ENCODE results near the gene GDPD5.

Gene GDPD5

DNA sequence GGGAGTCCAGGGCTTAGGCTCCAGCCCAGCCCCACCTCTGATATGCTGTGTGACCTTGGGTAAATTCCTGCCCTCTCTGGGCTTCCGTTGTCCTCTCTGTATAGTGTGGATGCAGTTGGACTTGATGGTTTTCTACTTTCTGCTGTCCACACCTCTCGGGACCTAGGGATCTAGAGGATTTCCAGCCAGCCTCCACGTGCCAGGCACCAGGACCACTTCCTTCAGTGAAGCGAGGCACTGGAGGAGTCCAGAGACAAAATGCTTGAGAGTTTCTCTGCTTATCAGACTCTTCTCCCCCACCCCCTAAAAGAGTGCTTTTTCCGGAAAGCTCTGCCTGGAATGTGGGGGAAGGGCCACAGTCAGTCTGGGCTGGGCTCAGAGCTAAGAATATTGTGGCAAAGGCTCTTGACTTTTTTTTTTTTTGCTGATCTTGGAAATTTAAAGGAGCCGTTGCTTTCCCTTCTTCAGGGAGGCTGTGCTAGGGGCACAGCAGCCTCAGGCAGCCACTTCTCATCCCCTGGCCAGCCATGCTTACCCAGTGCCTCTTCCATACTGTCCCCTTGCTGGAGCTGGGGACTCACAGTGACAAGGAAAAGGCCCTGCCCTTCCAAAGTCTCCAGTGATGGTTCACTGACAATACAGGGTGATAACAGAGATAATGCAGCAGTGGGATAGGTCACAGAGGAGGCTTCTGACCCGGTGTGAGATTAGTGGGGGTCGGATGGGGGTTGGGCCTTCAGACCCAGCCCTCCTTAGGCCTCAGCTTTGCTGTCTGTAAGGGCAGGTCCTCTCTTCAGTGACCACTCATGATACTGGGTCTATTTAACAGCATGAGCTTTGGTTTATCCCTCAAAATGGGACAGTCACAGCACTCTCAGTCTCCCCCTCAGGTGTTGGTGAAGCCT lies 33.5 kb upstream of the GDPD5 start:
- DNase-seq (ENCODE audit: low read depth): no peak

DNA sequence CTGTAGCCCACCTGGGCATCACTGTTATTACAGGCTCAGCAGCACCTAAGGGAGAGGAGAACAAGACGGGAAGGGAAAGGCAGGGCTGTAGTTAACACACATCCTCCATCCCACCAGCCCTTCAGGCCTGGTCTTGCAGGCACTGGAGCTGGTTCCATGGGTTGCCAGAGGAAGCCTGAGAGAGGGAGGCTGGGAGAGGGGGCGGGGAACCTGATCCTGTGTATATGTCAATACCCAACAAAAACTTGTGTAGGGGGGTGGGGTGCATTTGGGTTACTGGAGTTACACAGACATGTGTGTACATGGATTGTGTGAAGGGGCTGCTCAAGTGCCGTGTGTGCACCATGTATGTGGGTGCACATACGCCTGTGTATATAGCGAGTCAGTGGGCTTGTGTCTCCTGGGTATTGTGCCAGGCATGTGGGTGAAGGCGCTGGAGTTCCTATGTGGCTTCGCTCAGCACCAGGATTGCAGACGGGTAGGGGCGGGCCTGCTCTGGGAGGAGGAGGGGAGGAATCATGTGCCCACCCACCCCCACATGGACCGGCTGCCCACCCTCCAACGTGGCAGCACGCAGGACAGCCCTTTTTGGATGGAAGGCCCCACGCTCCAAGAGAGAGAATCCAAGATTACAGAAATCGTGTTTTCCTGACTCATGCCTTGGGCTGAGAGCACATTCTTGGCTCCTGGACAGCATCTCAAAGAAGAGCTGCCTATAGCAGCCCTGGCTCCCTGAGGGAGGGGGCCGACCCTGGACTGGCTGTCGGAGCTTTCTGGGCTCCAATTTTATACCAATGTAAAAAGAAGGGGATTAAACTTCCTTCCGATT lies 32.1 kb upstream of the GDPD5 start:
- no peak for DNase-seq (ENCODE audit: low read depth)

DNA sequence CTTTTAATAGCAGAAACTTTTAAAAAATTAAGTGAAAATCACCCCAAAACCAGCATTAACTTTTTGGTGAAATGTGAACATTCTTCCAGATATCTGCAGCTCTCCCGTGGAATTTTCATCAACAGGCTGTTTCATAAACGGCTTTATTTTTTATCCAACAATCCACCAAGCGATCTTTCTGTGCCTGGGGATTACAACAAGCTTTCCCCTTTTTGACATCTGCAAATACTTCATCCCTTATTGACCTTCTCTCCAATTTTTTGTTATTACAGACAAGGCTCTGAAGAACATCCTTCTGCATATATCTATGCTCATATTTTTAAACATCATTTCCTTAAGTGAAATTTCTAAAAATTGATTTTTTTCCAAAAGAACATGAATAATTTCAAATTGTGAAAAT lies 30.5 kb upstream of the GDPD5 start:
- no peak for DNase-seq (ENCODE audit: low read depth)

DNA sequence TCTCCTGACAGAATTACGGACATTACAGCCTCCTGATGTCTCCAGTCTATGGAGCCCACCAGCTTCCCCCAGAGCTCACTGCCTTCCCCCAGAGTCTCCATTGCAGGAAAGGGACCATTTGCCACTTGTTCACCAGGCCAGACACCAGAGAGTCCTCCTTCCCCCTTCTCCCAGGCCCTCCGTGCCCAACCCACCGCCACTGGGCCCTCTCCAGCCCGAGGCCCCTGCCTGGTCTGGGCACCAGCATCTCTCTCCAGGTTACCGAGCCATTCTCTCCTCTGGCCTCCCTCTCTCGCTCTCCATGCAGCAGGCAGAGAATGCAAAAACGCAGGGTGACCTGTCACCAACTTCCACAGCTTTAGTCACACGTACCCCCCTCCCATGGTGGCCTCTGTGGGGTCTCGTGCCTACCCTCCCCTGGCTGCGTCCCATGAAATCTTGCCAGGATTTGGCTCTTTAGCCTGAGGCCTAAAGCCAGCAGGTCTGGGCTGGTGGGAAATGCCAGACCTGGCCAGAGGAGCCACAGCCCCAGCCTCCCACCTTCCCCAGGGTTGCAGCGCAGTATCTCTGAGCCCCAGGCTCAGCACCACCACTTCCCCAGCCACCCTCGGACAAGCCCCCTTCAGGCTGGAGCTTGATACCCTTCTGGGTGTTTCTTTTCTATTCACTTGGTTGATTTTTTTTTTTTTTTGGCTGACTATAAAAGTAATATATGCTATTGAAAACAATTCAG lies 29.5 kb upstream of the GDPD5 start:
- DNase-seq (ENCODE audit: low read depth): no peak

DNA sequence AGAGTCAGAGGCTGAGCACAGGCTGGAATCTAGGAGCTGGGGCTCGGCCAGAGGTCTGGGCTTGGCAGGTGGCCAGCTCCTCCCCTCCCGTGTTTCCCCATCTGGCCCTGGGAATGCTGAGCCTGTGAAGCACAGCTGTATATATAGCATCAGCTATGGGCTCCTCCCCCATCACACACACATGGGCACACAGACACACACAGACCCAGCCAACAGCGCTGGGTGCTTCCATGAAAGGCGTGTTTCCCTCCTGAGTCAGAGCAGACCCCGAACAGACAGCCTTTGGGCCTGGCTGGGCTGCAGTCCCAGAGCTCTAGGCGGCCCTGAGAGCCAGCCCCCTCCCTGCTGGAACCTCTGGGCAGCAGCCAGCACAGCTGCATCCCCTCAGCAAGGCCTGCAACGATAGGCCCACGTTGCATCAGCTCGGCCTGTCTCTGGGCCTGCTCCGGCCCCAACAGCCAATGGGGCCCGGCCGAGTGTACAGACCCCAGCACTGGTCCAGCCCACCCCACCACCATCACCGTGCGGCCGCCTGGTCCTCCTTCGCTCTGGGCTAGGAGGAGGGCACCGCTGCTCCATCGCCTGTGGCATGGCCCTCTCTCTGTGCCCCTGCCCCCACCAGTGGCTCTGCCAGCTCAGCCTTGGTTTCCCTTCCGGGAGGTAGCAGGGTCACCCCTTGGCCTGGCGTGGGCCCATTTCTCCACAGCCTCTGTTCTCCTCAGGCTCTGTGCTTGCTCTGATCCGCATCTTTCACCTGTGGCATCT lies 28.7 kb upstream of the GDPD5 start:
- no peak for DNase-seq (ENCODE audit: low read depth)

DNA sequence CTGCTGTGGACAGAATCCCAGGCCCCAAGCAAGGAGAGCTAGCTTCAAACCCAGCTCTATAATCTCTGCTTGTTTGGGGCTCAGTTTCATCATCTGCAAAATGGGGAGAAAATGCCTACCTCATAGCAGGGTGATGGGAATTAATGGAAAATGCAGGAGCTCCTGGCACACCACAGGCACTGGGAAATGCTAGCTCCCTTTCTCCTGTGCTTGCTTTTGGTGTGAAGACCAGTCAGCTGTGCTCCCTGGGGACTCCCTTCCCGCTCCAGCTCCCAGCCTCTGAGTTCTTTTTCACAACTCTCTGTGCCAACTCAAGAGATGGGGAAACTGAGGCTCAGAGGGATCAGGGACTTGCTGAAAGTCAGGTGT lies 28.1 kb upstream of the GDPD5 start:
- DNase-seq (ENCODE audit: low read depth): no peak

DNA sequence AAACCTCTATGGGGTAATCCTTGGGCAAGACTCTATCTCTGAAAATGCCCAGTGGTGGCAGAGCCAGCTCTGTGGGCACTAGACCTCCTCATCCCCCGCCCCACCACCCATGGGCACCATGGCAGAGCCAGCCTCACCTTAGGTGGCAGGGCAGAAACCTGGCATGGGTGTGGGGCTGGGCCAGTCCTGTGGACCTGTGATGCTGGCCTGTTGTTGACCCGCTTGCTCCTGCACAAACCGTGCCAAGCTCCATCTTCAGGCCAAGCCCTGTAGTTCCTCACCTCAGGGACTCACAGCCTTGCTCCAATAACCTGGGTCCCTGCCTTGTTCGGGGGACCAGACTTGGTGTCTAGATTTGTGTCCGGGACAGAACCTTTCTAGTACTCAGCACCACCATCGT lies 27.4 kb upstream of the GDPD5 start:
- DNase-seq (ENCODE audit: low read depth): no peak

DNA sequence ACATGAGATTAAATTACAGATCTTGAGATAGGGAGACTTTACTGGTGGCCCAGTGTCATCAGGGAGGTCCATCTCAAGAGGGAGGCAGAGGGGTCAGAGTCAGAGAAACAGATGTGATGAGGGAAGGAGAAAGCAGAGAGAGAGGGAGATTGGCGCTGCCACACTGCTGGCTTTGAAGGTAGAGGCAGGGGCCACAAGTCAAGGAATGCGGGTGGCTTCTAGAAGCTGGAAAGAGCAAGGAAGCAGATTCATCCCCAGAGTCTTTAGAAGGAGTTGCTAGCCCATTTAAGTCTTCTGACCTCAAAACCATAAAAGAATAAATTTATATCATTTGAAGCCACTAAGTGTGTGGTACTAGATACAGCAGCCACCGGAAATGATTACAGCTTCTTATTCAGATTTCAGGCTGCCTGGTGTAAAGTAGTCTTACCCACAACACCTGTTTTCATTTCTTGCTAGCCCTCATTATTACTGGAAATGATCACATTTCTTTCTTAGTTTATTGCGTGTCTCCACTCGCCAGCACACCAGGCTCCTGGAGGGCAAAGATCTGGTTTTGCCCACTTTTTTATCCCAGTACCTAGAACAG lies 23.7 kb upstream of the GDPD5 start:
- no peak for DNase-seq (ENCODE audit: low read depth)

DNA sequence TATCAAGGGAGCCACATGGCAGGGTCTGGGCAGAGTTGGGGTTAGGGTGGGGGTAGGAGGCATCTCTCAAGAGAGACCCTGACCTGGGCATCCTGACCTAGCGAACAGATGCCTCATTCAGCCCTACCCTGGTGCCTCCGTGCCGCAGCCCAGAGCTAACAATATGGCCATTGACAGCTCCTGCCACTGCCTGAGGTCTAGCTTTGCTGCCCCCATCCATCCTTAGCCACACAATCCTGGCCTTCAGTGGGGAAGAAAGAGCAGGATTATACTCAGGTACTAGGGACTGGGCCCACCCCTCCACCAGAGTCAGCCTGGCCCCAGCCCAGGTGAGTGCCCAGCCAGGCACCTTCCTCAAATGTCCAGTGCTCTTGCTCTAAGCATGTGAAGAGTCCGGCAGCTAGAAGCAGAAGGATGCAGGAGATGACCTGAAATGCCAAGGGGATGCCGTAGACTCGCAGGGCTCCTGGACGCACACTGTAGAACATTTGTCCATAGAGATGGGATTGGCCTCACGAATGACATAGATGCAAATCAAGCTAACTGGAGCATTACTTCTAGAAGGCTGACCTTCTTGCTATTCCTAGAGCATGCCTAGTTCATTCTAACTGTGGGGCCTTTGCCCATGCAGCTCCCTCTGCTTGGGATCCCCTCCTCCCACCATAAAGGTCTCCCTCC lies 23.0 kb upstream of the GDPD5 start:
- no peak for DNase-seq (ENCODE audit: low read depth)

DNA sequence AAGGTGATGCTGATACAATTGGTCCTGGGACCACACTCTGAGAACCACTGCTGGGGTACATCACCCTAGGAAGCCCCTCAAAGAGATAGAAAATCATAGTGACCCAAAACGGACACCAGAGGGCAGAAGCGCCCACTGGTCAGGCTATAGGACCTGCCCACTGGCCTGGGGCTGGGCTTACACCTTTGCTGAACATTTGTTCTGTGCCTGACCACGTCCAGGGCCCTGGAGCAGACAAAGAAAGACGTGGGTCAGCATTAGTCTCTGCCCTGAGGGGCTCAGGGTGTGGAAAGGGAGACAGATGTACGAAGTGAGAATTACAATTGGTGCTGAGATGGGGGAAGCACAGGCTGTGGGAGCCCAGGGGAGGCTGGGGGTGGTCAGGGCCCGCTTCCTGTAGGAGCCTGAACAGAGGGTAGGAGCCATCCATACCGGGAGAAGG lies 21.9 kb upstream of the GDPD5 start:
- no peak for DNase-seq (ENCODE audit: low read depth)

DNA sequence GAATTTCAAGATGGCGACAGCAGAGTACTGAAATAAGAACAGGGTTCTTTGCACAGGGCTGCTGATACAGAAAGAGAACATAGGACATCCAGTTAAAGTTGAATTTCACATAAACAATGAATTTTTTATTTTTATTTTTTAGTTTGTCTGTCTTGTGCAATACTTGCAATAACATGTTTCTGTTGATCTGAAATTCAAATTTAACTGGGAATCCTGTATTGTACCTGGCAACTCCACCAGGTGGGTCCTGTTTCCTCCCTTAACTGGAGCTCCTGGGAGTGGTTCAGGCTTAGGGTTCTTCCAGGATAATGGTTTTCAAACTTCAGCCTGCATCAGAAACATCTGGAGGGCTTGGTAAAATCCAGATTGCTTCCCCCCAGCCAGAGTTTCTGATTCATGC lies 21.4 kb upstream of the GDPD5 start:
- no peak for DNase-seq (ENCODE audit: low read depth)

DNA sequence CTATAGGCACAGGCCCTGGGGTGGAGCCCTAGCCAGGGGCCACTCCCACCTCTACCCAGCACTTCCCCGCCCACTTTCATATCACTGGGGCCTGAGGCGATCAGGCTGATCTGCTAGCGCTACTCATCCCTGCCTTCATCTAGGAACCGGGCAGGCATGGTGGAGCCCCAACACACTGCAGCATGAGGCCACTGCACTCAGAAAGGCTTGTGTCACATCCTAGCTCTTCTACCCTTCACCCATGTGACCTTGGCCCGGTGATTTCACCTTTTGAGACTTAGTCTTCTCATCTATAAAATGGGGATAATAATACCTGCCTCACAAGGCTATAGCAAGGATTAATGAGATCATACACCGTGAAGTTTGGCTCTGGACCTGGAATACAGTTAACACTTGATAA lies 18.1 kb upstream of the GDPD5 start:
- DNase-seq (ENCODE audit: low read depth): no peak

DNA sequence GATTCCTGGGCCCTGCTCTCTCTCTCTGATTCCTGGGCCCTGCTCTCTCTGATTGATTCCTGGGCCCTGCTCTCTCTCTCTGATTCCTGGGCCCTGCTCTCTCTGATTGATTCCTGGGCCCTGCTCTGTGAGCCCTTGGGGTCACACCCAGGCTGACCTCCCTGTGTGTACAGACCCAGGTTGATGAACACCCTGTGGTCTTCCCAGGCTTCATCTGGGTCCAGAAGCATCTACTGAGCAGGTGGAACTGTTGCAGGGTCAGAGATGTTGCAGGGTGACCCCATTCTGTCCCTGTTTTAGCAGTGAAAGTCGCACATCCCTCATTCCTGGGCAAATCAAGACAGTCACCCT lies 16.3 kb upstream of the GDPD5 start:
- DNase-seq (ENCODE audit: low read depth): no peak

DNA sequence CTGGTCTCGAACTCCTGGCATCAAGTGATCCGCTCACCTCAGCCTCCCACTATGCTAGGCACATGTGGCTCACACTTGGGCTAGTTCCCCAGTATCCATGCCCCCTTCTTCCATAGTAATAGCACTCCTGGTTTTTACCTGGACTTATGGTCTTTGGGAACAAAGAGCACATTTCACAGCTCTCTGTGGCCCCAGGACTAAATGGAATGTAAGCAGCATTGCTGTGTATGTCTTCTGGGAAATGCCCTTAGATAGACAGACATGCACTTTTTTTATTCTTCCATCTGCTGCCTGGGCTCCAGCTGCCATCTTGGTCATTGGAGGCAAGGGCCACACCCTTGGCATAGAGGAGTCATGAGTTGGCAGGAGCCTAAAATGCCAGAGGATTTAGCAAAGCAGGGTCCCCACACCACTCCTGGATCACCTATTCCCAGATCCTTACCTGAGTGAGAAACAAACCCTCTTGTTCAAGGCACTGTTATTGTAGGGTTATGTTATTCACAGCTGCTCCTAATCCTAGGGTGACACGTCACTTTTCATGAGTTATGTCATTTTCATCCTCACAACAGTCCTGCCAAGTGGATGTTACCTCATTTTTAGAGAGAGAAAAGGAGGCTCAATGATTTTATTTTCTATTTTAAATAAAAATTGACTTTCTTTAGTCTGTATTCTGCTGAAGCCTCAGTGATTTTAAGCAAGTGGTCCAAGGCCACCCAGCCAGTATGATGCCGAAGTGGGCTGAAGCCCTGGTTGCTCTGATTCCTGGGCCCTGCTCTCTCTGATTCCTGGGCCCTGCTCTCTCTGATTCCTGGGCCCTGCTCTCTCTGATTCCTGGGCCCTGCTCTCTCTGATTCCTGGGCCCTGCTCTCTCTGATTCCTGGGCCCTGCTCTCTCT lies 15.7 kb upstream of the GDPD5 start:
- no peak for DNase-seq (ENCODE audit: low read depth)

DNA sequence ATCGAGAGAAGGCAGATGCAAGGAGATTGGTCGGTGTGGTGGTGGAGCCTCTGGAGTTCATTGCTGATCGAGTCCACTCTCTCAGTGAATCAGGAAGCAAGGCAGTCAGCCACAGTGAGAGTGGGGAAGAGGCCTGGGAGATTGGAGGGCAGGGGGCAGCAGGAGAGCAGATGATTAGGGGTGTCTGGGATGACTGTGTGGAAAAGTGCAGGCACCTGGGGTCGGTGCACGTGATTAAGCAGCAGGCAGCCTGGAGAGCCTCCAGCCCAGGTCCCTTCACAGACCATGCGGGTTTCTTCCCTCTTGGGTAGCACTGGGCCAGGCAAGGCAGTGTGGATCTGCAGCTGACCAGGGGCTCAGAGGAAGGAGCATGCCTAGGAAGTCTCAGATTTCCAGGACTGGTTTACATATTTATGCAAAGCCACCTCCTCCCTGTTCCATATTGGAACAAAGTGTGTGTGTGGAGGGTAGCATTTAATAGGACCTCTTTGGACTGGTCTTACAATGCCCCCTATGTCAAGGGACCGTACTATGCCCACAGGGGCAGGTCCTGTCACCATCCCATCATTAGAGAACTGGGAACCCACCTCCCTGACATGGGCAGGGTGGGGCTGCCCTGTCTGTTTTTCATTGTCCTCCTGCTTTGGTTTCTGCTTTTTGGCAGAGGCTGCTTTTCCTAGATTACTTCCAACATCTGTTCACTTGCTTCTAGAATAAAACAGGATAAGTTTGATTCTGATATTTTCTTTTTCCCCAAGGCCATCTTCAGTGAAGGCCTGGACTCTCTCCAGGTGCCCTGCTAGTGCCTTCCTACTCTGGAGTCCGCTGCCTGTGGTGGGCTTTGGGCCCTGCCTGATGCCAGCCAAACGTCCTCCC lies 14.0 kb upstream of the GDPD5 start:
- DNase-seq (ENCODE audit: low read depth): no peak

DNA sequence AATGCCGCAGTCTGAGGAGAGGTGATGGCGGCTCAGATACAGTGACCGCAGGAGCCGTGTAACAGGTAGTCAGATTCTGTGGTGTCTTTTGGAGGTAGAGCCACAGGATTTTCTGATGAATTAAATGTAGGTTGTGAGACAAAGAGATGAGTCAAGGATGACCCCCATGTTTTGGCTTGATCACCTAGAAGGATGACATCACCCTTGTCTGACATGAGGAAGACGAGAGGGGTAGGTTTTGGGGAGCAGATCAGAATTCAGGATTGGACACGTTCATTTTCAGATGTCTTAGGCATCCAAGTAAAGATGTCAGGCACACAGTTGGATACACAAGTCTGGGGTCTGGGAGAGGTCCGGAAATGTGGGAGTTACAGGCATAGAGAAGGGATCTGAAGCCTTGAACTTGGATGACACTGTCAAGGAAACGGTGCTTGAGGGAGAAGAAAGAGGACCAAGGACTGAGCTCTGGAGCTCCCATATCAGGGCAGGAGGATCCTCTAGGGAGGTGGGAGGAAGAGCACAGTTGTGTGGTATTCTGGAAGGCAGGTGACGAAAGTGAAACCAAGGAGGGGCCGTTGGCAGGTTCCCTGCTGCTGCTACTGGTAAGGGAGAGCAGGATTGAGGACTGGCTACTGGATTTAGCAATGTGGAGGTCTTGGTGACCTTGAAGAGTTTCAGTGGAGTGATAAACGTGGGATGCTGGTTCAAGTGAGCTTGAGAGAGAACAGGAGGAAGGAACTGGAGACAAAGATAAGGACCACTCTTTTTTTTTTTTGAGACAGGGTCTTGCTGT lies 12.6 kb upstream of the GDPD5 start:
- no peak for DNase-seq (ENCODE audit: low read depth)

DNA sequence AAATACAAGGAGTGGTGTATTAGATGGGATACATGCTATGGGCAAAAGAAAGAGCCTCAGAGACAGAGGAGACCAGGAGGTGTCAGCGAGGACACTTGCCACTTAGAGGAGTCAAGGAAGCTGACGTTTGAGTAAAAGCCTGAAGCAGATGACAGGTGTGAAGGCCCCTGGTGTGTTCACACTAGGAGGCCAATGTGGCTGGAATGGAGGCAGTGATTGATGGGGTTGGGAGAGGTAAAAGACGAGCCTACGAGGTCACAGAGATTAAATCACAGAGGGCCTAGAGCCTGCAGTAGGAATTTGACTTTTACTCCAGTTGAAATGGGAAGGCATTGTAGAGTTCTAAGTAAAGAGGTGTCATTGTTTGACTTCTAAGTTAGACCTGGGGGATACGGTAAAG lies 12.0 kb upstream of the GDPD5 start:
- no peak for DNase-seq (ENCODE audit: low read depth)

All from T follicular helper cell (primary cell).